ENCODE results near the gene SLC8A1. TPM values are rescaled to one million over a fixed set of nuclear protein-coding genes. Genes with fewer than 3 reads are reported as not detected.

SLC8A1 gene
- total RNA-seq, 1 experiment from 2014 or later, result 1.7 TPM

GRCh38 chr2:40120957-40121356 is 330.9 kb downstream of the SLC8A1 start:
- no peak overlapping the region for H3K4me2 ChIP-seq (ENCODE audit: insufficient read depth, insufficient read length, low read length)
- no peak for DNase-seq
- H3K27ac Mint-ChIP-seq, result no peak overlapping the region
- no peaks in the 10 kb centered on the region for H3K79me1 ChIP-seq (ENCODE audit: insufficient read depth, low read depth, low read length, poor library complexity, severe bottlenecking)
- no peaks in the 10 kb centered on the region for H4K20me1 ChIP-seq (ENCODE audit: control insufficient read depth, insufficient read depth, insufficient read length)
- no peaks in the 10 kb centered on the region for H3K23me2 ChIP-seq (ENCODE audit: insufficient read length, low read depth, low read length, poor library complexity, severe bottlenecking)
- H2BK5ac ChIP-seq (ENCODE audit: insufficient read length, low read length), result no peak overlapping the region
- H3K79me2 ChIP-seq (ENCODE audit: insufficient read depth, low read length), result no peaks in the 10 kb centered on the region
- no peak overlapping the region for H3K9ac ChIP-seq (ENCODE audit: extremely low read depth, insufficient read length, low read length)
- no peak overlapping the region for H2AK5ac ChIP-seq (ENCODE audit: insufficient read length, low read length)
- no CpG with 5 or more reads among the region's 5 CpGs for WGBS (ENCODE audit: extremely low coverage, insufficient read length, low lambda C conversion rate)
- peaks cover 3 to 8% of the 10 kb centered on the region in 2 experiments for H3K4me1 Mint-ChIP-seq
- H3K9me3 ChIP-seq (ENCODE audit: control insufficient read depth, low read depth, low read length), result no peaks in the 10 kb centered on the region
- no peak overlapping the region for H2AFZ ChIP-seq (ENCODE audit: low read length)
- no peak overlapping the region for H2BK12ac ChIP-seq (ENCODE audit: insufficient read length, low read depth, low read length)
- 0 out of 2 replicates have a peak, but pooled peaks cover 2% of the 10 kb centered on the region for H3K27me3 Mint-ChIP-seq (ENCODE audit: low read depth)
- H3K4ac ChIP-seq (ENCODE audit: low read depth, low read length), result no peak overlapping the region
- H3K9me3 Mint-ChIP-seq, result no peaks in the 10 kb centered on the region
- H4K5ac ChIP-seq (ENCODE audit: insufficient read length, low read depth, low read length), result no peak overlapping the region
- no peak overlapping the region for H2BK20ac ChIP-seq (ENCODE audit: low read depth, low read length, poor library complexity, severe bottlenecking)
- H2BK15ac ChIP-seq (ENCODE audit: low read depth, low read length), result no peak overlapping the region
- H3K56ac ChIP-seq (ENCODE audit: insufficient read length, low read depth, low read length), result no peak overlapping the region
- H3K27ac ChIP-seq (ENCODE audit: insufficient read length, low read depth, low read length), result no peak overlapping the region
- no peak overlapping the region for H3K18ac ChIP-seq (ENCODE audit: insufficient read length, low read depth, low read length)
- H3T11ph ChIP-seq (ENCODE audit: low read length), result no peak overlapping the region
- no peaks in the 10 kb centered on the region for H3K27me3 ChIP-seq (ENCODE audit: insufficient read depth, low read length)
- H3K23ac ChIP-seq (ENCODE audit: insufficient read length, low read depth, low read length), result no peak overlapping the region
- no peak for TF ChIP-seq CTCF (conservative IDR thresholded peaks at IDR 0.05)
- peaks cover 2% of the 10 kb centered on the region; the same call in 1 of the 2 replicates for H3K4me1 ChIP-seq (ENCODE audit: insufficient read depth, low read length)
- H3K4me3 Mint-ChIP-seq, result no peak overlapping the region
- no peak overlapping the region for H4K8ac ChIP-seq (replicated peaks; ENCODE audit: insufficient read length, low read depth, low read length)
- no peak overlapping the region for H4K91ac ChIP-seq (ENCODE audit: insufficient read length, low read depth, low read length)
- no peaks in the 10 kb centered on the region for H3K36me3 Mint-ChIP-seq (ENCODE audit: insufficient read depth in 1 of 3, low read depth in 3 of 3)
- no peak overlapping the region for H2BK120ac ChIP-seq (ENCODE audit: low read depth, low read length, poor library complexity, severe bottlenecking)
- H3K14ac ChIP-seq (ENCODE audit: insufficient read depth, low read length), result no peak overlapping the region

Measured in H9 (cell line).